NCI-H1930 (cell line): ENCODE results near the gene ZNF598.
A peak's percentile ranks its signal among the peaks of the same experiment; 100 is the strongest.
"Not testable (repeated sequence)": the region's sequence is repeated elsewhere in the genome, so short reads cannot be mapped to it uniquely, and the experiment has no call there.

Source experiments
- DNase-seq, 2 experiments: peaks; one replicate each; lab custom pipeline; 2025; lab: John Stamatoyannopoulos, UW

ZNF598 gene

DNA sequence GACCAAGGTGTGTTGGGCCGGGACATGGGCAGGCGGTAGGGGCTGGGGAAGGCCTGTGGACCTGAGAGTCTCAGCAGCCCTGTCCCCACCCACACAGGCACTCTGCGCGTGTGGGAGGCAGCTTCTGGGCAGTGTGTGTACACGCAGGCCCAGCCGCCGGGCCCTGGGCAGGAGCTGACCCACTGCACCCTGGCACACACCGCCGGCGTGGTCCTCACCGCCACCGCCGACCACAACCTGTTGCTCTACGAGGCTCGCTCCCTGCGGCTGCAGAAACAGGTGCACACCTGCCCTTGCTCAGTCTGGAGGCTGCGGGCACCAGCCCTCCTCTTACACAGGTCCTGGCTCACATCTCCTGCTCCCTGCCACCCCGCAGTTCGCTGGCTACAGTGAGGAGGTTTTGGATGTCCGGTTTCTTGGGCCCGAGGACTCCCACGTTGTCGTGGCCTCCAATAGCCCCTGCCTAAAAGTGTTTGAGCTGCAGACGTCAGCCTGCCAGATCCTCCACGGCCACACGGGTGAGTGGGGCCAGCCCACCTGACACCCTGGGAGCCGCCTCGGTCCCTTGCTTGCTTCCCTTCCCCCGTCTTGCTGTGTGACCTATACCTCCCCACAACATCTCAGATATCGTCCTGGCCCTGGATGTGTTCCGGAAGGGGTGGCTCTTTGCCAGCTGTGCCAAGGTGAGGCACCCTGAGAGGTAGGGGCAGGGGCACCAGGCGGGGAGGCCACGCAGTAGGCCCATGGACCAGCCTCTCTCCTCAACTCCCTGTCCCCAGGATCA lies 34.0 kb downstream of the ZNF598 start:
- no peak for DNase-seq

DNA sequence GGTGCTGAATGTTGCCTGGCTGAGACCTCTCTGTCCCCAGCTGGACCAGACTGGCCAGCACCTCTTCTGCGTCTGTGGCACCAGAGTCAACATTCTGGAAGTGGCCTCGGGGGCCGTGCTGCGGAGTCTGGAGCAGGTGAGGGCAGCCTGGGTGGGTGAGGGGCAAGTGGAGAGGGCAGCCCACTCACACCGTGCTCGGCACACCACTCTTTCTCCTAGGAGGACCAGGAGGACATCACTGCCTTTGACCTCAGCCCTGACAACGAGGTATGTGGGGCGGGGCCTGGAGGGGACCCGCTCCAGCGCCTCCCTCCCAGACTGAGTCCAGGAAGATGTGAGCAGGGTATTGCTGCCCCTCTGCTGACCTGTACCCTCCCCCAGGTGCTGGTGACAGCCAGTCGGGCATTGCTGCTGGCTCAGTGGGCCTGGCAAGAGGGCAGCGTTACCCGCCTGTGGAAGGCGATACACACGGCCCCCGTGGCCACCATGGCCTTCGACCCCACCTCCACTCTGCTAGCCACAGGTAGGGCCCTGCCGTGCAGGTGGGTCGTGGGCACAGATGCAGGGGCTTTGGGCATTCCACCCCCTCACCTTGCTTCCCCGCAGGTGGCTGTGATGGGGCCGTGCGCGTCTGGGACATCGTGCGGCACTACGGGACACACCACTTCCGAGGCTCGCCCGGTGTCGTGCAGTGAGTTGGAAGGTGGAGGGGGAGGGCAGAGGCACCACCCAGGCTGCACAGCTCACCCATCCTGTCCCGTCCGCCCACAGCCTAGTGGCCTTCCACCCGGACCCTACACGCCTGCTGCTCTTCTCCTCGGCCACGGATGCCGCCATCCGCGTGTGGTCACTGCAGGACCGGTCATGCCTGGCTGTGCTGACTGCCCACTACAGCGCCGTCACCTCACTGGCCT lies 35.2 kb downstream of the ZNF598 start:
- no peak for DNase-seq

DNA sequence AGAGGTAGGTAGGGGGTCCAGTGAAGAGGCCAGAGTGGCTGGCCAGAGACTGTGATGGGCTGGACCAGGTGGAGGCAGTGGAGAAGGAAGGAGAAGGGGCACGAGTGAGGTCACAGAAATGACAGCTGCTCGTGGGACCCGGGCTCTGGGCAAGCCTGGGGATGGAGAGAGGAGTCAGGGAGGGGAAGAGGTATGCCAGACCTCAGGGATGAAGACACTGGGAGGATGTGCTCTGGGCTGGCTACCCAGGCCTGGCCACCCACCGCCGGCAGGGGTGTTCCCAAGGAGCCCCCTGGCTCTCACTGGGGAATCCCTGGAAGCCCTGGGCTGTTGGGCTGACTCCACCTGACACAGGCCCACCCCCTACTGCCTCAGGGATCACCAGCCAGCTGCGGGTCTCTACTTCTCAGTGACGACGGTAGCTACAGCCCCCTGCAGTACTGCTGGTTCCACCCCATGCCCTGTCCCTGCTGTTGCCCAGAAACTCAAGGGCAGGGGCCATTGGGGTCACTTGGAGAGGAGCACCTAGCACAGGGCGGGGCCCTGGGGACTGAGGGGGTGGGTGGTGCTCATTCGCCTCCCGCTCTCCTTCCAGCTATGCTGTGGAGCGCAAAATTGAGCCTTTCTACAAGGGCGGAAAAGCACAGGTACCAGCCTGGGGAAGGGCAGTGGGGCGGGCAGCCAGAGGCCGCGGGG lies 36.0 kb downstream of the ZNF598 start:
- DNase-seq = no peak

DNA sequence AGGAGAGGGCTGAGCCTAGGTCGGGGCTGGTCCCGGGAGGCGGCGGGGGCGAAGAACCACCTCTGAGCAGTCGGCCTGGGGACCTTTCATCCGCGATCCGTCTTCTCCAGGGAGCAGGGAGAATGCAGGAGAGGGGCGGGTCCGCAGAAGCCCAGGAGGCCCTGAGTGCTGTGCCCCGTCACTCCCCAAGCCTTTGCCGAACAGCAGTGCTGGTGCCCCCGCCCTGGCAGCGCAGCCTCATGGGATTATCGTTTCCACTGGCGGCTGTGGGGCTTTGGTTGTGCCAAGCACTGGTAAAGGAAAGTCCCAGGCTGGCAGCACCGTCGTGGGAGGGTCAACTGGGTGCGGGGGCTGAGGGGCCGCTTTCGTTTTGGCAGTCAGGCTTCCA lies 37.1 kb downstream of the ZNF598 start:
- DNase-seq = no peak

DNA sequence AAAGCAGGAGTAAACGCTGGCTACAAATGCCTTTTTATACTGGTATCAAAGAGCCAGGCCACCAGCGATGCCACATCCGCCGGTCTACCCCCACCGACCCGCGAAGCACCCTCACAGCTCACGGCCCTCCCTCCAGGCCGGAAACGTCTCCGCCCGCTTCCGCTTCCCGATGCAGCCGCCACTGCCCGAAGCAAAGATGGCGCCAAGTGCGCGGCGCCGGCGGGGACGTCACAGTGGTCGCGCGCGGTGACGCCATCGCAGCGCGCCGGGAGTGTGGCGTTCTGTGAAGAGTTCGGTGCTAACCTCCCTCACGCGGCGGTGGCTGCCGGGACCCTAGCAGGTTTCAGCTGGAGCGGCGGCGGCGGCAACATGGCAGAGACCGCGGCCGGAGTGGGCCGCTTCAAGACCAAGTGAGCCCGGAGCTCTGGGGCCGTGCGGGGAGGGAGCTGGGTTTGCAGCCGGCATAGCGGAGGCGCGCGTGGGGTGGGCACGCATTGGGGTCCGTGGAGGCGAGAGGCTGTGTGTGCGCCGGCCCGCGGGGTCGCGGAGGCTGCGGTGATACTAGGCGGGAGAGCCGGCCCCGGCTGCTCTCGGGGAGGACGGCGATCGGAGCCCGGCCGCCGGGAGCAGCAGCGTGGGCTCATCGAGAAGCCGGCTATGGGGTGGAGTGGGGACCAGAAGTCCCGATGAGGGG lies 37.7 kb downstream of the ZNF598 start, which contains the start of gene TBL3:
TBL3 (plus strand) TSS at position 258 of the 694 bp plus-strand sequence; CDS start at position 370, 112 bp downstream.
- peak; percentile 90 to 95 for DNase-seq

DNA sequence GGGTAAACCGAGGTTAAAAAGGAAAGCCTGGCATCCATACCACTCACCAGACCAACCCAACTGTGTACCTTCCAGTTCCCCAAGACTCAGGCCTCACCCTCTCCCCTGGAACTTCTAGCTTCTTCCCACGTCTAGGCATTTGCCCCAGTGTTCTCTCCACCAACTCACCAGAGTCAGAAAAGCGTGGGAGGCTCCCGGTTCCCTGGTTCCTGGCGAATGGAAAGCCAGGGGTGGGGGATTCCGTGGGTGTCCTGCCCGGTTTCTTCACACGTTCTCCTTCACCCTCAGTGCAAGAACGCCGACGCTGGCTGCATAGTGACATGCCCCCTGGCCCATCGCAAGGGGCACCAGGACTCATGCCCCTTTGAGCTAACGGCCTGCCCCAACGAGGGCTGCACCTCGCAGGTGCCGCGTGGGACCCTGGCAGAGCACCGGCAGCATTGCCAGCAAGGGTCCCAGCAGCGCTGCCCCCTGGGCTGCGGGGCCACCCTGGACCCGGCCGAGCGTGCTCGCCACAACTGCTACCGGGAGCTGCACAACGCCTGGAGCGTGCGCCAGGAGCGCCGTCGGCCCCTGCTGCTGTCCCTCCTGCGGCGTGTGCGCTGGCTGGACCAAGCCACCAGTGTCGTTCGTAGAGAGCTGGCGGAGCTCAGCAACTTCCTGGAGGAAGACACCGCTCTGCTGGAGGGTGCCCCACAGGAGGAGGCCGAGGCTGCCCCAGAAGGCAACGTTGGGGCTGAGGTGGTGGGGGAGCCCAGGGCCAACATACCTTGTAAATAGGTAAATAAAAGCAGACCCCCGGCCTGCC lies 41.3 kb downstream of the ZNF598 start:
- DNase-seq = no peak

DNA sequence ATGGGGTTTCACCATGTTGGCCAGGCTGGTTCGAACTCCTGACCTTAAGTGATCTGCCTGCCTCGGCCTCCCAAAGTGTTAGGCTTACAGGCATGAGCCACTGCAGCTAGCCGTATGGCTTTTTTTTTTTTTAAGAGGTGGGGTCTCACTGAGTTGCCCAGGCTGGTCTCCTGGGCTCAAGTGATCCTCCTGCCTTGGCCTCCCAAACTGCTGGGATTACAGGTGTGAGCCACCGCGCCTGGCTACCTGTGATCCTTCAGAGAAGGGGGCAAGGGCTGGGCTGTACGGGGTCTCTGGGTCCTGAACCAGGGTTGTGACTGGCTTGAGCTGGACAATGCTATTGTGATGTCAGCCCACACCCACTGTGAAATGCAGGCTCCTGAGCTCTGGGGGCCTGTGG lies 43.2 kb downstream of the ZNF598 start, which contains the start of gene RNF151:
RNF151 (plus strand) TSS at position 397 of the 400 bp plus-strand sequence. CDS start 26 bp downstream, outside the sequence.
- no peak for DNase-seq

DNA sequence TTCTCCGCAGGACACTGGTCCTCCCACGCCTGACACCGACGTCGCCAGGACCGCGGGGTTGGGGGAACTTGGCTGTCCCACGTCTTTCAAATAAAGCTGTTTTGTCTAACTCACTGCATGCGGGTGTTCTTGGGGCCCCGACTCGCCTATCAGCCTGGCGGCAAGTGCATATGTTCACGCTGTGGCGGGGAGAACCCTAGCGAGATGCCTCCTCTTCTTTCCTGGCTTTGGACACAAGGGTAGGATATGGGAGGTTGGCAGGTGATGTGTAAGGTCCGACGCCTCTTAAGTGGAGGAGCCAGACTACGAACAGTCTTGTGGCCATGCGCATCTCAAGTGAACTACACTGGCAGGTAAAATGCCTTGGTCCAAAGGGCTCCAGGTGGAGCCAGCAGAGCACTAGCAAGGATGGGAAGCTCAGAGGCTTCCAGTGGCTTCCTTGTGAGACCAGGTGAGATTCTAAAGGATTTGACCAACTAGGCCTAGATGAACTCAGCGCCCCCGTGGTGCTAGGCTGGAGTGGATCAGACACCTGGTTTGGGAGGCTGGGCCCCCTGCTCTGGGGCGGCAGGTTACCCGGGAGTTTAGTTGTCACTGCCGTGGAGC lies 44.1 kb downstream of the ZNF598 start:
- DNase-seq = no peak

DNA sequence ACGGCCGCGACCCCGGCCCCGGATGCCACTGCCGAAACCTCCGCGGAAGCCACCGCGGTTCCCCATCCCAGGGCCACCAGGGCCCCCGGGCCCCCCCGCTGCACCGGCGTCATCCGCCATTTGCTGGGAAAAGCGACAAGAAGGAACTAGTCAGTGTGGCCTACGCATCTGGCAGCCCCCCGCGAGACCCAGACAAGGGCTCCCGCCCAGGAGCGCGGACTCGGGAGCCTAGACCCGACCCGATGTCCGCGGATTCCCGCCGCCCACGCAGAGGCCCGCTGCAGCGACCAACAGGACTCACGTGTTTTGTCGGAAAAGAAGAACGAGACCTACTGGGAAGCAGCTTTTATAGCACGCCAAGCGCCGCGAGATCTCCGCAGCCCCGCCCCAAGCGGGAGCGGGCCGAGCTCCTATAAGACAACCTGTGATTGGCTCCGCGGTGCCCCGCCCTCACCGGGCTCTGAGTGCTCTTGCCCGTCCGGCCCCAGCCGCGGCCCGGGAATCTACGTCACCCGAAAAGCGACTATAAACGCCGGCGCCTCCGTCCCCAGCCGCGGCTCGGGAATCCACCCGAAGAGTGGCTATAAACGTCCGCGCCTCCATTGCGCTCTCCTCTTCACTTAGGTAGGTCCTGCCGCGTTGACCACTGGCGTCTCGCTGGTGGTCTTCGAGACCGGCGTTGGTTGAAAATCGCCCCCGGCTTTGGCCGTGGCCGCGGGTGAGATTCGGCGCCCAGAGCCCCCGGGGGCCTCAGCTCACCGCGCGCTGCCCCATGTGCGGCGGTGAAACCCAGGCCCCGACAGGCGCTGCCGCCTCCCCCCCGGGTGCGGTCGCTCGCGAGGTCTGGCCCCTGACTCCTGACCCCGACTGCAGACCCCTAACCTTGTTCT lies 44.9 kb downstream of the ZNF598 start, which contains the start of gene RPS2:
RPS2 (minus strand) TSS at position 321 of the 890 bp plus-strand sequence; CDS start at position 120, 201 bp downstream.
- peak; percentile 99 for DNase-seq

DNA sequence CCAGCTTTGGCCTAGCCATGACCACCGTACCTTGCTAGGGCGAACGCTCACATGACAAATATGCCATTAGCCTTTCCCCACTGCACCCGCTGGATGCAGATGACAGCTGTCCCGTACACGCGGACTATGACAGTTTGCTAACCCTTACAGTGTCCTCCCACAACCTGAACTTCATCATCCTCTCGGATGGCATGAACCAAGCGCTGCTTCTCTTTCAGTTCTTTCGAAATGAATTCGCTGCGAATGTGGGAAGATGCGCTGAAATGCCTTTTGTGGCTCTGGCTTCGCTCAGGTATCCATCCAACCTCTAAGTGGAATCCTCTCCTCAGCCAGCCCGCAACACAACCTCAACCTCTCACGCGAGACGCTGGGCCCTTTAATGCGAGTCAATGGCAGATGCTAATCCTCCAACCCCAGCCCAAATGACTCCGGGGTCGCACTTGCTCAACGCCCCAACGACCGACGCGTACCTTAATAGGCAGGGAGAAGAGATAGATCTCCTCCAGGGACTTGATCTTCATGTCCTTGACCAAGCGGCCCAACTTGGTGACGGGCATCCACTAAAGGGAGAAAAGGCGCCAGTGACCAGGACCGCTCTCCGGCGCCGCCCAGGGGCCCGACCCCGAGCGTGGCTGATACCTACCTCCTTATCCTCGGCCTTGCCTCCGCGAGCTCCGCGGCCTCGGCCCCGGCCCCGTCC lies 45.7 kb downstream of the ZNF598 start:
- peak; percentile 27 to 65 for DNase-seq

DNA sequence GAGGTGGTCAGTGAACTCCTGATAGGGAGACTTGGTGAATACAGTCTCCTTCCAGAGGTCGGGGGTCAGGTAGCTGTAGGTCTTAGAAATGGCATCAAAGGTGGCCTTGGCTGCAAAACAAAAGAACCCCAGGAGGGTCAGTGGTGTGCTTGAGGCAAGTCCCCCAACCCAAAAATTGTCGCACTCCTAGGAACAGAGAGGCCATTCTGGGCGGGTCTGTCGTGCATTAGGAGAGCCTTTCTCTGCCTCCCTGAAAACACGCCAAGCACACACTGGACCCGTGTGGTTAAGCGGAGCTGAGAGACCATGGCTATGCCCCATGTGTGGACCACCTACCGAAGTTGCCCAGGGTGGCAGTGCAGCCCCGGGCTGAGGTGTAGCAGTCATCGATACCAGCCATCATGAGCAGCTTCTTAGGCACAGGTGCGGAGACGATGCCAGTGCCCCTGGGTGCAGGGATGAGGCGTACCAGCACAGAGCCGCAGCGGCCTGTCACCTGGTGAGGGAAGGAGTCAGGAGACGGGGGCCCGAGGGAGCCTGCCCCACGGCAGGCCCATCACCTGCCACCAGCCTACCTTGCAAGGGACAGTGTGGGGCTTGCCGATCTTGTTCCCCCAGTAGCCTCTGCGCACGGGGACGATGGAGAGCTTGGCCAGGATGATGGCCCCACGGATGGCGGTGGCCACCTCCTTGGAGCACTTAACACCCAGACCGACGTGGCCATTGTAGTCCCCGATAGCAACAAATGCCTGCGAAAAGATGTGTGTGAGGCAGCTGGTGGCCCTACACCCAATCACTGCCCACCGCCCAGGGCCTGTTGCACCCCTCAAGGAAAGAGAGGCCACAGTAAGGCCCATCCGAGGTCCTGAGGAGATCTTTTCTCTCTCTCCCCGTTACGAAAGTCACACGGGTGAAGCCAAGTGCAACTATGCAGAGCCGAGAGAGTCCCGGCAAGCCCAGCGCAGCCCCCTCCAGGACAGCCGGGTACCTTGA lies 47.2 kb downstream of the ZNF598 start:
- DNase-seq = not testable (repeated sequence)

DNA sequence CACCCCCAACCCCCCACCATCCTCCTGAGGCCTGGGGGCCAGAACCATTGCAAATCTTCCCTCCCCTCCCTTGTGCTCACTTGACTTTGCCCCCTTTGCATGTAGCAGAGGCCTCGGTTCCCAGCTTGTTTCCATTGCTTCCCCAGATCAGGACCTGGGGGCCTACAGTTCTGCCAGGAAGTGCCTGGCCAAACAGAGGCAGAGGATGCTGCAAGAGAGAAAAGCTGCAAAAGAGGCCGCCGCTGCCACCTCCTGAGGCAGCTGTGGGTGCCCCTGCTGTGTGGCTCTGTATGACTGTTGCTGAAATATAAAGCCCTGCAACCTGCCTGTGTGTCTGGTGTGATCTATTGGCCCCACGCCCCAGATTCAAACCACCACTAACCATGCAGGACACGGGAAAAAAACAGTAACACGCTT lies 48.0 kb downstream of the ZNF598 start:
- no peak for DNase-seq

DNA sequence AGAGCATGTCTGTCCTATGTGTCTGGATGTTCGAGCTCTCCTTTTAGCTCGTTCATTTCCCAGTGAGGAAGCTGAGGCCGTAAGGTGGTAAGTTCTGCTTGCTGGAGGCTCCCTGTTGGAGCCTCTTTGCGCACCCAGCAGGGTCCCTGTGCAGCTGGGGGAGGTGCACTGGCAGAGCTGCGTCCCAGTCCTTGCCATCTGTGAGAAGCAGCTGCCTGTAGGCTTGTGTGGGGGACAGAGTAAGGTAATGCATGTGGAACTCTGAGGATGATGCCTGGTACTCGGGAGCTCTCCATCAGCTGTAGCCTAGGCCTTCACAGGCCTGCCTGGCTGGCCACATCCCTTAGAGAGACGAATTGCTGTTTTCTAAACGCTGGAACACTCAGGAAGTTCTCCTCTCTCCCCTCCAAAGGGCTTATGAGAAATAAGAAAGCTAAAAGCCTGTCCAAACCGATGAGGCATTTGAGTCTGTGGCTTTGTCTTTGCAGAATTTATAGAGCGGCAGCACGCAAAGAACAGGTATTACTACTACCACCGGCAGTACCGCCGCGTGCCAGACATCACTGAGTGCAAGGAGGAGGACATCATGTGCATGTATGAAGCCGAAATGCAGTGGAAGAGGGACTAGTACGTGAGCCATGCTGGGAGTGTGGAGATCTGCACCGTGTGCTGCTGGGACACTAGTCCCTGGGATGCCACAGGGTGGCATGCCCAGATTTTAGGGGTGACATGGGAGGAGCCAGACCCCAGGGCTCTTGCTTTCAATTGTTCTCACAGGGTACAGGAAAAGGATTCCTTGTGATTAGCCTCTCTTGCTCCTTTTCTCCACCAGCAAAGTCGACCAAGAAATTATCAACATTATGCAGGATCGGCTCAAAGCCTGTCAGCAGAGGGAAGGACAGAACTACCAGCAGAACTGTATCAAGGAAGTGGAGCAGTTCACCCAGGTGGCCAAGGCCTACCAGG lies 48.7 kb downstream of the ZNF598 start:
- DNase-seq = peak; percentile 35 to 62

DNA sequence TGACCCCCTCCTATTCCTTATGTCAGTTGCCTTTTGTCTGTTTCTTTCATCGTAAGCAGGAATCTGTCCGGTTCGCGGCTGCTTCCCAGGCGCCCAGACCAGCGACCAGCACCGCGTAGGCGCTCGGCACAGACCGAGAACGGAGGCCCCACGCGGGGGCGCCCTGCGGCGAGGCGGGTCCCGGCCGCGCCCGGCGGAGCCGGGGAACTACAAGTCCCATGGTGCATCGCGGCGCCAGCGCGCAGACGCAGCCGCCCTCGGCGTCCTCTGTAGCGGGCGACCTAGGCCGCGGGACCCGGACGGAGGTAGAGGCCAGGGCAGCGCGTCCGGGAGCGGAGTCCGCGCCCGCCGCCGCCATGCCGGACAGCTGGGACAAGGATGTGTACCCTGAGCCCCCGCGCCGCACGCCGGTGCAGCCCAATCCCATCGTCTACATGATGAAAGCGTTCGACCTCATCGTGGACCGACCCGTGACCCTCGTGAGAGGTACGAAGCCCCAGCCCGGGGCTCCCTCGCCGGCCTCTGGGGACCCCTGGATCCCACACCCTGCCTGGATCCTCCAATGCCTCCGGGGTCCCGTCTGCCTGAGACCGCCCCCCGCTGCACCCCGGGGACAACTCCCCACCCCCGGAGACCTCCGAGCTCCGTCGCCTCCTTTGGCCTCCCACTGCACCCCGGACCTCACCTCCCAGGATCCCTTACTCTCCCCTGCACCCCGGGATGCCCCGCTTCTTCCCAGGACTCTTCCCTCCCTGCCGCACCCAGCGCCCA lies 50.2 kb downstream of the ZNF598 start, which contains the start of gene NDUFB10:
NDUFB10 (plus strand) TSS at position 270 of the 771 bp plus-strand sequence; CDS start at position 357, 87 bp downstream.
- DNase-seq = peak; percentile 84 to 97

DNA sequence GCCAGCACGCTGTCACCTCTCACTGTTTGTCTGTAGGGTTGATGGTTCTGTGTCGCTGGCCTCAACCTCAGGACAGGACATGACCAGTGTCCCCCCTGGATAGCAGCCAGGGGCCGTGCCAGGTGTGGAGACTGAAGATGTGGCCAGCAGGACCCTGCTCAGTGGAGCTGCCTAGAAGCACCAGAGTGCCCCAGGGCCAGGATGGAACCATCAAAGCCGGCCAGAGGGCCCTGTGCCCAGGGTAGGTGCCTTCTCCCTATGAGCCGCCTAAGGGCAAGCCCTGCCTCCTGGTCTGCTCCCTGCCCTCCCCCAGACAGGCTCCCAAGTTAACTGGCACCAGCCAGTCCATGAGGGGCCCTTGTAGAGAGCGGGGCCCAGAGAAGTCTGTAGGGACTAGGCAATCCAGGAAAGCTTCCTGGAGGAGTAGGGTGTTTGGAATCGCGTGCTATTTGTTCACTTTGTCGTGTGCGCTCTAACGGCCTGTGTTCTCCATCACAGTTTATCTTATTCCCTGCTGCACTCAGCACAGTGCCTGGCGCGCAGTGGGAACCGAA lies 50.8 kb downstream of the ZNF598 start:
- no peak for DNase-seq
